Heart right ventricle (tissue), 16 donors: ENCODE results near the gene GMPR2. TPM values are rescaled to one million over a fixed set of nuclear protein-coding genes. Genes with fewer than 3 reads are reported as not detected.

ENCODE experiments used
- ATAC-seq, 8 donors: fragments of 200-7000 bp; cut with Tn5 transposase; one replicate each; pipeline ENCODE4 v1.9.1; 2020; ENCODE audit warnings: mild to moderate bottlenecking in 8 of 8, moderate library complexity in 8 of 8, moderate number of reproducible peaks in 1 of 8
- DNase-seq, 2 donors: peaks; one replicate each; pipeline ENCODE4 v3.0.0-alpha.2; 2020
- H3K27ac ChIP-seq, 10 donors: fragments of 200-600 bp; sonication (generic) in 2 of 10; one replicate each; pipeline versions ENCODE4 v1.5.0 to v1.8.0; 2020 to 2022; ENCODE audit warnings: mild to moderate bottlenecking in 3 of 10
- H3K27me3 ChIP-seq, 7 donors: fragments of 200-600 bp; one replicate each; pipeline ENCODE4 v1.8.0; 2021 to 2022; ENCODE audit warnings: mild to moderate bottlenecking in 2 of 7
- H3K36me3 ChIP-seq, 9 donors: fragments of 200-600 bp; sonication (generic) in 1 of 9; one replicate each; pipeline versions ENCODE4 v1.5.0 to v1.8.0; 2020 to 2022; ENCODE audit warnings: mild to moderate bottlenecking in 2 of 9
- H3K4me1 ChIP-seq, 9 donors: fragments of 200-600 bp; sonication (generic) in 1 of 9; one replicate each; pipeline versions ENCODE4 v1.5.0 to v1.8.0; 2020 to 2022; ENCODE audit warnings: mild to moderate bottlenecking in 4 of 9
- H3K4me3 ChIP-seq, 10 donors: fragments of 200-600 bp; sonication (generic) in 2 of 10; one replicate each; pipeline versions ENCODE4 v1.5.0 to v1.8.0; 2020 to 2022; ENCODE audit warnings: mild to moderate bottlenecking in 7 of 10, moderate library complexity in 2 of 10
- H3K9me3 ChIP-seq, 11 donors: fragments of 200-600 bp in 10 of 11; sonication (generic) in 2 of 11; one replicate each; pipeline versions ENCODE4 v1.5.0 to v1.8.0; 2013 to 2022; ENCODE audit warnings: mild to moderate bottlenecking in 2 of 11, control low read depth in 1 of 11, moderate library complexity in 1 of 11
- WGBS, 2 donors: extraction: QIAGEN DNeasy Blood & Tissue Kit; methylation state at CpG; one replicate each; pipeline ENCODE4 v1.1.7; 2013; ENCODE audit warnings: inconsistent platforms in 1 of 2; 5-methylcytosine and 5-hydroxymethylcytosine counted together
- intact Hi-C, 10 donors: fragments of 100-400 bp; cut with DNase I; formaldehyde crosslinking; loops; one replicate each; pipeline versions ENCODE4 v1.11.1 to v1.14.2; 2022
- polyA plus RNA-seq, 2 donors: library from polyadenylated mRNA; stranded (reverse); fragments of 200-250 nt; gene quantifications; one replicate each; pipeline ENCODE4 v1.2.3, GENCODE V29; 2013
- total RNA-seq, 10 donors: library from RNA; stranded (reverse); fragmentation: NEBNext Ultra II Directional in 3 of 10; extraction: Animal tissue kit (Norgen Biotek cat#: 25700) in 3 of 10; gene quantifications; one replicate each; pipeline versions ENCODE4 v1.2.1 to v1.2.4, GENCODE V29; 2021 to 2023
- TF ChIP-seq, protein P1 (sequence below), 9 donors: fragments of 200-600 bp; sonication (generic) in 2 of 9; IDR thresholded peaks; one replicate each; pipeline versions ENCODE4 v1.5.0 to v1.8.0; 2021 to 2022; ENCODE audit warnings: antibody characterized with exemption in 9 of 9, mild to moderate bottlenecking in 5 of 9, moderate library complexity in 1 of 9
- donor health status: Arrhythmogenic right ventricular cardiomyopathy.
- donor health status: ischemic (EF 13 %, LVEDD 7.1; RV severe dilation, severe dysfunction).
- donor health status: healthy with polysubstance abuse.
- donor health status: DM: no; HTN: yes; CAD: no.
- donor health status: DM: no; HTN: no; CAD: no.
- donor health status: ischemic (EF 25% LVEDD 6.9; RV normal size, moderate dysfunction).
- donor health status: ischemic (EF 25% LVEDD 5.7; RV mildly dilated, moderate dysfunction).
- donor health status: healthy.
- donor health status: DM: yes; HTN: yes; CAD: no.
- donor health status: Ischemic cardiomyopathy.
- donor health status: ischemic (EF 35%, LVEDD 5.7; RV mildly dilated, moderate dysfunction).
- donor health status: nonischemic (EF 11% LVEDD 7.7; RV severe dilation, severe dysfunction).
- donor health status: DM: yes; HTN: yes; CAD: no.
- donor health status: PGD.
- donor health status: ischemic (EF 29% LVEDD 5.4; RV normal size, mild dysfunction).
- donor health status: nonischemic (EF 23%, LVEDD 6.1; RV moderate dilation, normal function).

The GMPR2 gene
- total and polyA plus RNA-seq, 12 donors: 26.4 to 46.9 (median 32.7) TPM

DNA sequence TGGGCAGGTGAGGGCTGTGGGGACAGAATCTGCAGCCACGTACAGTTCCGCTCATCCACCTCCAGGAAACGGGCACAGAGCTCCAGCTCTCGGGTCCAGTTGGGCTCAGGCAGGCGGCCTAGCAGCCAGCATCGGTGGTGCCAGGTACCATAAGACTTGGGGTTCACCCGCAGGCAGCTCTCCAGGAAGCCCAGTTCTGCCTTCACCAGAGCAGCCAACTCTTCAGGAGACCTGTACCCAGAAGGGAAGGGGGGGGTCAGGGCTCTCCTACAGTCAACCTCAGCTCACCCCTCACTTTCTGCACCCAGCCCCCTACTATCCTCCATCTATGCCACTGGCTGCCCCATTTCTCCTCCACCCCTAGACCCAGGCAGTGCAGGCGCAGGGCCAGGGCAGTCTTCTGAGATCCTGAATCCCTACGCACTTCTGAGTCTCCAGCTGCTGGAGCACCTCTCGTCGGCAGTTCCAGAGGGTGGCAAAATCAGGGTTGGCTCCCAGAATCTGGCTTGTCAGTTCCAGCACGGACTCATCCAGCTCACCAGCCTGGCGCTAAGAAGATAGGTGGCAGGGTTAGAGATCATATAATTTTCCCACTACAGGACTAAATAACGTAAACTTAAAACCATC lies 37.3 kb downstream of the GMPR2 start:
- WGBS, 2 donors: 95 to 97% methylated on average over 14 of the region's 14 CpGs
- no peak for DNase-seq
- Histone ChIP-seq H3K27me3 (no peaks in the 10 kb centered on the region), H3K36me3 (peaks cover 0 to 48% (median 0%) of the 10 kb centered on the region in 9 donors), H3K4me3 (no peak overlapping the region), H3K27ac (no peak overlapping the region), H3K9me3 (no peaks in the 10 kb centered on the region), H3K4me1 (peaks cover 0 to 43% (median 13%) of the 10 kb centered on the region in 9 donors)
- no peak for ATAC-seq
- intact Hi-C loops: loop anchor here in 1 of 10 donors (2.0 kb wide), 1 partner anchor 27 kb away; the partner anchor contains the start of gene TINF2
- TF ChIP-seq, protein P1, sequence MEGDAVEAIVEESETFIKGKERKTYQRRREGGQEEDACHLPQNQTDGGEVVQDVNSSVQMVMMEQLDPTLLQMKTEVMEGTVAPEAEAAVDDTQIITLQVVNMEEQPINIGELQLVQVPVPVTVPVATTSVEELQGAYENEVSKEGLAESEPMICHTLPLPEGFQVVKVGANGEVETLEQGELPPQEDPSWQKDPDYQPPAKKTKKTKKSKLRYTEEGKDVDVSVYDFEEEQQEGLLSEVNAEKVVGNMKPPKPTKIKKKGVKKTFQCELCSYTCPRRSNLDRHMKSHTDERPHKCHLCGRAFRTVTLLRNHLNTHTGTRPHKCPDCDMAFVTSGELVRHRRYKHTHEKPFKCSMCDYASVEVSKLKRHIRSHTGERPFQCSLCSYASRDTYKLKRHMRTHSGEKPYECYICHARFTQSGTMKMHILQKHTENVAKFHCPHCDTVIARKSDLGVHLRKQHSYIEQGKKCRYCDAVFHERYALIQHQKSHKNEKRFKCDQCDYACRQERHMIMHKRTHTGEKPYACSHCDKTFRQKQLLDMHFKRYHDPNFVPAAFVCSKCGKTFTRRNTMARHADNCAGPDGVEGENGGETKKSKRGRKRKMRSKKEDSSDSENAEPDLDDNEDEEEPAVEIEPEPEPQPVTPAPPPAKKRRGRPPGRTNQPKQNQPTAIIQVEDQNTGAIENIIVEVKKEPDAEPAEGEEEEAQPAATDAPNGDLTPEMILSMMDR (IDR thresholded peaks at IDR 0.05): no peak

DNA sequence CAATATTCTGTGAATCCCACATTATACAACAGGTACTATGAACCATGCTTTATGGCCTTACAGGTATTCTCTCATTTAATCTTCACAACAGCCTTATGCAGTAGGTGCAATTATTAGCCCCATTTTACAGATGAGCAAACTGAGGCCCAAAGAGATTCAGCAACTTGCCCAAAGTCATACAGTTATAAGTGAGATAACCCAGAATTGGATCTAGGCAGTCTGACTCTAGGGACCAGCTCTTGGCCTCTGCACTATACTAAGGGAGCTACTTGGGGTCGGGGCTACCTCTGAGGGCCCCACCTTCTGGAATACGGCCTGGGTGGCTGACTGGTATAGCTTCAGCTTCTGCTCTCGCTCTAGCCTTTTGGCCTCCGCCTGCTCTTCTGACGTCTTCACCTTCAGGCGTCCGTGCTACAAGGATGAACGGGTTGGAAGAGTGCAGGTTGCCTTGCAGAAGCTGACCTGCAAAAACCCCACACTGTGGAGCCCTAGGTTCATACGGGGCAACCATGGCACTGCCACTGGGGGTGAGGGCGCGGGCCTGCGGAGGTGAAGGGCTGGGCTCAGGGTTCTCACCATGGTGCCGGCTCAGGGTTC lies 37.9 kb downstream of the GMPR2 start:
- Histone ChIP-seq H3K36me3 (peaks cover 0 to 42% (median 0%) of the 10 kb centered on the region in 9 donors), H3K27me3 (no peaks in the 10 kb centered on the region), H3K4me3 (peak overlapping the region; percentile 82 to 100 (median 94)), H3K9me3 (no peaks in the 10 kb centered on the region), H3K4me1 (peaks cover 0 to 49% (median 13%) of the 10 kb centered on the region in 9 donors), H3K27ac (peak overlapping the region; percentile 95 to 100 (median 98))
- peak in 4 of 8 donors; percentile 0 to 18 (median 10) for ATAC-seq
- no peak for DNase-seq
- intact Hi-C loops: loop anchor here in 1 of 10 donors (2.0 kb wide), 1 partner anchor 28 kb away; the partner anchor contains the start of gene TINF2
- TF ChIP-seq, protein P1 (IDR thresholded peaks at IDR 0.05): no peak
- 12 to 18% methylated on average over 13 of the region's 13 CpGs for WGBS, 2 donors

DNA sequence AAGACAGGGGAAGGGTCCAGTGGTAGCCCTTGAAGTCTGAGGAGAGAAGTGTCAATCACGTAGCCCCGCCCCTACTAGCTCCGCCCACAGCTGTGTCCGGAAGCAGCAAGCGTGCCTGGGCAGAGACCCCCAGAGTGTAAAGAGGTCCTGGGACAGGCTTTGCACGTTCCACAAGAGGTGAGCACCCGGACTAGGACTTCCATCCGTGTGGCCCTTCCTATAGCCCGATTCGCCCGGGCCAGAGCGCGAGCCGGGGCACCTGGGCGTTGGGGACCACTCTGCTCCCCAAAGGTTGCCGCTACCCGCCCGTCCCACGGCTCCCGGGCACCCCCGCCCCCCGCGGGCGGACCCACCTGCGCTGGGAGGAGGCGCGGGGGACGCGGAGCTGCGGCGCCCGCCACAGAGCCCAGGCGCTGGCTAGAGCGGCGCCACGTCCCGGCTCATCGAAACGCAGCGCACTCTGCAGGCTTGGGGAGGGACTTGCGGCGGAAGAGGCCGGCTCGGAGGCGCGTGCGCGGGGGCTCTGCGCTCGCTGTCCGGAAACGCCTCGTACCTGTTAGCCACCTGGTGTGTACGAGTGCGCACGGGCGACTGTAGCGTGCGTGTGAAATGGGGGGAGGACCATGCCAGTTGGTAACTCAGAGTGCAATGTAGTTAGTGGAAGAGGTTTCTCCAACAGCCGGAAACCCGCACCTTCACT lies 38.6 kb downstream of the GMPR2 start, which contains the start of gene RABGGTA:
Gene RABGGTA (minus strand): TSS at position 464 of the 700 bp plus-strand sequence. CDS start 482 bp downstream, outside the sequence.
- peaks cover 0 to 55% (median 13%) of the 10 kb centered on the region in 9 donors for H3K4me1 ChIP-seq
- H3K4me3 ChIP-seq: peak within 1 kb of the TSS; percentile 82 to 100 (median 94)
- peaks cover 0 to 35% (median 0%) of the 10 kb centered on the region in 9 donors for H3K36me3 ChIP-seq
- DNase-seq: peak; percentile 86 to 87
- no peaks in the 10 kb centered on the region for H3K27me3 ChIP-seq
- TF ChIP-seq, protein P1 (IDR thresholded peaks at IDR 0.05): peak; percentile 41 to 92 (median 78)
- ATAC-seq: peak; percentile 95 to 98 (median 96)
- peak within 1 kb of the TSS; percentile 95 to 100 (median 98) for H3K27ac ChIP-seq
- H3K9me3 ChIP-seq: no peaks in the 10 kb centered on the region
- WGBS, 2 donors: 0% methylated on average over 58 to 61 of the region's 61 CpGs
- intact Hi-C loops: loop anchor here in 1 of 10 donors (2.0 kb wide), 1 partner anchor 28 kb away; the partner anchor contains the start of gene TINF2

DNA sequence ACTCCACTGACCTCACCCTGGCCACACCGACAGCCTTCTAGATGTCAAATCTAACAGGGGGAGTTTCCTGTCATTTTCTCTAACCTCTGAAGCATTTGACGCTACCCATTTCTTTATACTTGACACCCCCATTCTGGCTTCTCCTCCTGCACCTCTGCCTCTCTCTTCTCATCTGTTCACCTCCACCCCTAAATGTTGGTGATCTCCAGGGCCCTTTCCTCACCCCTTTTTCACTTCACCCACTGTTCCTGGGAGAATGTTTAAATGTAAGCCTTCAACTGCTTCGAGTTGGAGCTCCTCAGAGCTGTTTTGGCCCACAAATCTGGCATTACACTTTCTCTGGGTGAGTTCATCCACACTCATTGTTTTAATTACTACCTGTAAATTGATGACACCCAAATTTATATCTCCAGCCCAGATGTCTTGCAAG lies 39.1 kb downstream of the GMPR2 start:
- no peak for ATAC-seq
- intact Hi-C loops: loop anchor here in 1 of 10 donors (2.0 kb wide), 1 partner anchor 29 kb away; the partner anchor contains the start of gene TINF2
- peaks cover 0 to 61% (median 13%) of the 10 kb centered on the region in 9 donors for H3K4me1 ChIP-seq

More for the DNA sequence above, 39.1 kb downstream of the GMPR2 start:
- H3K27ac ChIP-seq: peak overlapping the region in 9 of 10 donors; percentile 95 to 100 (median 99)
- peak overlapping the region; percentile 82 to 100 (median 94) for H3K4me3 ChIP-seq
- H3K36me3 ChIP-seq: peaks cover 0 to 30% (median 0%) of the 10 kb centered on the region in 9 donors
- H3K27me3 ChIP-seq: no peaks in the 10 kb centered on the region
- WGBS, 2 donors: 24 to 36% methylated on average over 3 of the region's 3 CpGs
- TF ChIP-seq, protein P1 (IDR thresholded peaks at IDR 0.05): no peak
- DNase-seq: no peak
- H3K9me3 ChIP-seq: no peaks in the 10 kb centered on the region
